NK-92 treated with Interleukin-12 subunit alpha and Interleukin-12 subunit beta, amount 100 ng/mL, for 24 hours (cell line): Measurements from ENCODE around the gene BIRC3.
A peak's percentile ranks its signal among the peaks of the same experiment; 100 is the strongest.

Source experiments
- DNase-seq: peaks from one replicate; lab custom pipeline; 2025; lab: John Stamatoyannopoulos, UW

BIRC3 gene

GRCh38 chr11:102317099-102317767, at the start of gene BIRC3:
TSS of gene BIRC3 (plus strand) at chr11:102317484. CDS start at chr11:102324510, 7,026 bp downstream.
- DNase-seq: peak; percentile 95

- no peak for DNase-seq
Observed at GRCh38 chr11:102267609-102268008, 49.7 kb upstream of the BIRC3 start.

- no peak for DNase-seq
Observed at GRCh38 chr11:102268083-102268984, 49.0 kb upstream of the BIRC3 start.

GRCh38 chr11:102268985-102269470, 48.3 kb upstream of the BIRC3 start:
- DNase-seq: no peak

GRCh38 chr11:102269927-102270326, 47.4 kb upstream of the BIRC3 start:
- DNase-seq: no peak

GRCh38 chr11:102272047-102272824, 45.0 kb upstream of the BIRC3 start:
- DNase-seq: no peak

- no peak for DNase-seq
Observed at GRCh38 chr11:102274628-102275027, 42.7 kb upstream of the BIRC3 start.

- DNase-seq: no peak
Observed at GRCh38 chr11:102276362-102276761, 40.9 kb upstream of the BIRC3 start.

GRCh38 chr11:102276783-102277182, 40.5 kb upstream of the BIRC3 start:
- DNase-seq: no peak

- DNase-seq: no peak
Observed at GRCh38 chr11:102279641-102280170, 37.6 kb upstream of the BIRC3 start.

GRCh38 chr11:102280245-102280833, 36.9 kb upstream of the BIRC3 start:
- DNase-seq: no peak

- no peak for DNase-seq
Observed at GRCh38 chr11:102283116-102283485, 34.2 kb upstream of the BIRC3 start.

GRCh38 chr11:102284008-102284407, 33.3 kb upstream of the BIRC3 start:
- DNase-seq: no peak

GRCh38 chr11:102286292-102286691, 31.0 kb upstream of the BIRC3 start:
- DNase-seq: no peak

GRCh38 chr11:102287964-102288724, 29.1 kb upstream of the BIRC3 start:
- DNase-seq: no peak

GRCh38 chr11:102288725-102289083, 28.6 kb upstream of the BIRC3 start:
- DNase-seq: no peak

GRCh38 chr11:102289592-102289991, 27.7 kb upstream of the BIRC3 start:
- no peak for DNase-seq

GRCh38 chr11:102291831-102292230, 25.5 kb upstream of the BIRC3 start:
- no peak for DNase-seq

- no peak for DNase-seq
Observed at GRCh38 chr11:102292933-102293332, 24.4 kb upstream of the BIRC3 start.

GRCh38 chr11:102293873-102294601, 23.2 kb upstream of the BIRC3 start:
- DNase-seq: no peak
